K562 (cell line): ENCODE results near the gene ID1. TPM values are rescaled to one million over a fixed set of nuclear protein-coding genes. Genes with fewer than 3 reads are reported as not detected.

Experiments
- CREM ChIP-seq: IDR thresholded peaks from 2 replicates; pipeline ENCODE4 v1.6.1; 2014; ENCODE audit warnings: antibody characterized with exemption, low read depth
- HSF4 ChIP-seq: fragments of 250-450 bp; sonication (Bioruptor Pico); IDR thresholded peaks from 2 replicates; pipeline ENCODE4 v2.1.2; 2022; ENCODE audit warnings: mild to moderate bottlenecking, moderate library complexity, borderline replicate concordance
- MECOM ChIP-seq: fragments of 250-450 bp; sonication (Bioruptor Pico); IDR thresholded peaks from 2 replicates; pipeline ENCODE4 v1.8.0; 2022; ENCODE audit warnings: inconsistent platforms
- NCOA6 ChIP-seq: fragments of 450-650 bp; IDR thresholded peaks from 2 replicates; pipeline ENCODE4 v1.6.1; 2017; ENCODE audit warnings: mild to moderate bottlenecking
- POLR2AphosphoS5 ChIP-seq: IDR thresholded peaks from 2 replicates; pipeline ENCODE4 v1.6.1; 2011; ENCODE audit warnings: mild to moderate bottlenecking, low read depth, low read length, moderate library complexity; ENCODE audit not compliant: control insufficient read depth, insufficient read depth
- SMARCC2 ChIP-seq: fragments of 450-650 bp; IDR thresholded peaks from 2 replicates; pipeline ENCODE4 v1.6.1; 2017; ENCODE audit warnings: antibody characterized with exemption, moderate library complexity, mild to moderate bottlenecking, low read depth
- polyA plus RNA-seq, 8 experiments: library from polyadenylated mRNA; depleted of rRNA in 4 of 8; stranded (reverse) in 5 of 8; unstranded in 3 of 8; fragments of >200 nt; fragmentation: Nextera tagmentation in 2 of 8; fragmentation: Illumina TruSeq in 1 of 8; extraction: Ambion mirVana in 2 of 8; extraction: Trizol in 1 of 8; gene quantifications; 2 replicates each; pipeline versions ENCODE4 v1.2.1 to v1.2.3, GENCODE V29; 2011 to 2014; ENCODE audit warnings: inconsistent platforms in 1 of 8, missing spikeins in 1 of 8
- total RNA-seq, 7 experiments: library from RNA; depleted of rRNA in 6 of 7; stranded (reverse); fragments of >200 nt in 6 of 7; fragmentation: Illumina TruSeq in 2 of 7; extraction: Trizol in 2 of 7; gene quantifications; 2 replicates each; pipeline versions ENCODE4 v1.2.1 to v1.2.3, GENCODE V29; 2011 to 2021; ENCODE audit warnings: low replicate concordance in 1 of 7
- TF ChIP-seq, protein P1 (sequence below), 2 experiments: fragments of 450-650 bp in 1 of 2; sonication (generic) in 1 of 2; formaldehyde crosslinking in 1 of 2; IDR thresholded peaks; 2 replicates each; pipeline versions ENCODE4 v1.7.1 to v1.9.0; 2016 to 2022; ENCODE audit warnings: inconsistent platforms in 1 of 2, mild to moderate bottlenecking in 1 of 2, missing genetic modification reagents in 1 of 2
- TF ChIP-seq, protein P2 (sequence below): conservative IDR thresholded peaks from 2 replicates; pipeline ENCODE4 v1.6.1; 2011; ENCODE audit warnings: low read depth, mild to moderate bottlenecking, low read length; ENCODE audit not compliant: control insufficient read depth

ID1 gene
- total and polyA plus RNA-seq, 9 of the 15 experiments (the other 6 are each of a cell fraction or from before 2014, with no cell fraction given) = 1.4 to 358 (median 65.0) TPM

DNA sequence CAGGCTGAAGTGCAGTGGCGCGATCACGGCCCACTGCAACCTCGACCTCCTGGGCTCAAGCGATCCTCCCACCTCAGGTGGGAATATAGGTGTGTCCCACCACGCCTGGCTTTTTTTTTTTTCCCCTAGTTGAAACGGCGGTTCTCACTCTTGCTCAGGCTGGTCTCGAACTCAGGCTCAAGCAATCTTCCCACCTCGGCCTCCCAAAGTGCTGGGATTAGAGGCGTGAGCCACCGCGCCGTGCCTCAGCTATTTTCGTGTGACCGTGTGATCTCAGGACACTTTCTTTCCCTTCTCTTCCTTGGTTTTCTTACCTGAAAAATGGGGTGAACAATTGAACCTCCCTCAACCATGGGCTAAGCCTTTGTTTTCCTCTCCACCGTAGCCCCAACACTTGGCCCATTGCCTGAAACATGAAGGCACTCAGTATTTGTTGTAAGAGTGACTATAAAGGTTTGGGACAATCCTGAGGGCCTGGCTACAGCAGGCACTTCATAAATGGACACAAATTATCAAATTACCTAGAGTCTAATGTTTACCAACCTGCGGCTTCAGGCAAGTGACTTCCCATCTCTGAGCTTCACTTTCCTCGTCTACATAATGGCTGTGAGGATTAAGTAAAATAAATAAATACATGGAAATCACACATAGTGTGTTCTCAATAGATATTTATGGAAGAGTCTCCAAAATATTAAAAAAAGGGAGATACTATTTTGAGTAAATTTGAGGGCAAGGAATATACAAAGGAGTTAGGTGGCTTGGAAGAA lies 31.4 kb upstream of the ID1 start (continued):
- TF ChIP-seq, protein P1, sequence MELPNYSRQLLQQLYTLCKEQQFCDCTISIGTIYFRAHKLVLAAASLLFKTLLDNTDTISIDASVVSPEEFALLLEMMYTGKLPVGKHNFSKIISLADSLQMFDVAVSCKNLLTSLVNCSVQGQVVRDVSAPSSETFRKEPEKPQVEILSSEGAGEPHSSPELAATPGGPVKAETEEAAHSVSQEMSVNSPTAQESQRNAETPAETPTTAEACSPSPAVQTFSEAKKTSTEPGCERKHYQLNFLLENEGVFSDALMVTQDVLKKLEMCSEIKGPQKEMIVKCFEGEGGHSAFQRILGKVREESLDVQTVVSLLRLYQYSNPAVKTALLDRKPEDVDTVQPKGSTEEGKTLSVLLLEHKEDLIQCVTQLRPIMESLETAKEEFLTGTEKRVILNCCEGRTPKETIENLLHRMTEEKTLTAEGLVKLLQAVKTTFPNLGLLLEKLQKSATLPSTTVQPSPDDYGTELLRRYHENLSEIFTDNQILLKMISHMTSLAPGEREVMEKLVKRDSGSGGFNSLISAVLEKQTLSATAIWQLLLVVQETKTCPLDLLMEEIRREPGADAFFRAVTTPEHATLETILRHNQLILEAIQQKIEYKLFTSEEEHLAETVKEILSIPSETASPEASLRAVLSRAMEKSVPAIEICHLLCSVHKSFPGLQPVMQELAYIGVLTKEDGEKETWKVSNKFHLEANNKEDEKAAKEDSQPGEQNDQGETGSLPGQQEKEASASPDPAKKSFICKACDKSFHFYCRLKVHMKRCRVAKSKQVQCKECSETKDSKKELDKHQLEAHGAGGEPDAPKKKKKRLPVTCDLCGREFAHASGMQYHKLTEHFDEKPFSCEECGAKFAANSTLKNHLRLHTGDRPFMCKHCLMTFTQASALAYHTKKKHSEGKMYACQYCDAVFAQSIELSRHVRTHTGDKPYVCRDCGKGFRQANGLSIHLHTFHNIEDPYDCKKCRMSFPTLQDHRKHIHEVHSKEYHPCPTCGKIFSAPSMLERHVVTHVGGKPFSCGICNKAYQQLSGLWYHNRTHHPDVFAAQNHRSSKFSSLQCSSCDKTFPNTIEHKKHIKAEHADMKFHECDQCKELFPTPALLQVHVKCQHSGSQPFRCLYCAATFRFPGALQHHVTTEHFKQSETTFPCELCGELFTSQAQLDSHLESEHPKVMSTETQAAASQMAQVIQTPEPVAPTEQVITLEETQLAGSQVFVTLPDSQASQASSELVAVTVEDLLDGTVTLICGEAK (IDR thresholded peaks at IDR 0.05) = peak; percentile 59; the same call in 1 of the 2 replicates
- TF ChIP-seq, protein P1 (CRISPR knock-in tag; IDR thresholded peaks at IDR 0.05) = no peak
- 0 out of 2 replicates have a peak, but pooled peaks have one; percentile 38 for TF ChIP-seq MECOM (CRISPR knock-in tag)
- TF ChIP-seq POLR2AphosphoS5 = no peak
- no peak for TF ChIP-seq CREM
- TF ChIP-seq, protein P2, sequence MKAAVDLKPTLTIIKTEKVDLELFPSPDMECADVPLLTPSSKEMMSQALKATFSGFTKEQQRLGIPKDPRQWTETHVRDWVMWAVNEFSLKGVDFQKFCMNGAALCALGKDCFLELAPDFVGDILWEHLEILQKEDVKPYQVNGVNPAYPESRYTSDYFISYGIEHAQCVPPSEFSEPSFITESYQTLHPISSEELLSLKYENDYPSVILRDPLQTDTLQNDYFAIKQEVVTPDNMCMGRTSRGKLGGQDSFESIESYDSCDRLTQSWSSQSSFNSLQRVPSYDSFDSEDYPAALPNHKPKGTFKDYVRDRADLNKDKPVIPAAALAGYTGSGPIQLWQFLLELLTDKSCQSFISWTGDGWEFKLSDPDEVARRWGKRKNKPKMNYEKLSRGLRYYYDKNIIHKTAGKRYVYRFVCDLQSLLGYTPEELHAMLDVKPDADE = no peak
- TF ChIP-seq HSF4 (CRISPR knock-in tag) = no peak
- peak; percentile 31; the same call in 1 of the 2 replicates for TF ChIP-seq SMARCC2
- no peak for TF ChIP-seq NCOA6
